CD4-positive, alpha-beta memory T cell (primary cell): ENCODE measurements around the gene COA8. TPM values are rescaled to one million over a fixed set of nuclear protein-coding genes. Genes with fewer than 3 reads are reported as not detected.

Source experiments
- CTCF ChIA-PET: fragments of 350-600 bp; sonication (Branson Sonifier 250); formaldehyde crosslinking; loops from one replicate; lab custom pipeline; 2021; ENCODE audit warnings: inconsistent platforms; ENCODE audit not compliant: partially characterized antibody; lab: Charles Lee
- POLR2A ChIA-PET: fragments of 350-600 bp; sonication (Branson Sonifier 250); formaldehyde crosslinking; loops from one replicate; lab custom pipeline; 2021; ENCODE audit not compliant: partially characterized antibody; lab: Charles Lee
- DNase-seq, 5 donors: peaks; one replicate each; pipeline versions ENCODE4 v3.0.0 to v3.0.0-alpha.2; 2020 to 2022; ENCODE audit warnings: mixed read lengths in 1 of 5
- H3K27ac ChIP-seq: one replicate; pipeline ENCODE4 v1.7.0; 2013; ENCODE audit warnings: low read depth, low read length
- H3K27me3 ChIP-seq: 2 replicates; pipeline ENCODE4 v1.7.0; 2013; ENCODE audit warnings: mild to moderate bottlenecking, low read length, moderate library complexity; ENCODE audit not compliant: insufficient read depth
- H3K36me3 ChIP-seq: 2 replicates; pipeline ENCODE4 v1.7.0; 2013; ENCODE audit warnings: mild to moderate bottlenecking, low read length, moderate library complexity; ENCODE audit not compliant: insufficient read depth
- H3K4me1 ChIP-seq: 2 replicates; pipeline ENCODE4 v1.7.0; 2013; ENCODE audit warnings: mild to moderate bottlenecking, low read length, moderate library complexity; ENCODE audit not compliant: insufficient read depth
- H3K4me3 ChIP-seq, 2 donors: one replicate each; pipeline ENCODE4 v1.7.0; 2013; ENCODE audit warnings: low read length in 2 of 2, mild to moderate bottlenecking in 1 of 2
- H3K9me3 ChIP-seq, 2 donors: one replicate each; pipeline ENCODE4 v1.7.0; 2013; ENCODE audit warnings: low read length in 2 of 2, control low read depth in 1 of 2; ENCODE audit not compliant: control insufficient read depth in 1 of 2
- H3K27ac Mint-ChIP-seq, 7 donors: one replicate each; pipeline ENCODE4 v1.8.0; 2020 to 2021; ENCODE audit warnings: mixed read lengths in 7 of 7, mild to moderate bottlenecking in 6 of 7, inconsistent platforms in 3 of 7, moderate library complexity in 3 of 7
- H3K27me3 Mint-ChIP-seq, 2 donors: one replicate each; pipeline ENCODE4 v1.8.0; 2020 to 2021; ENCODE audit warnings: mixed read lengths in 2 of 2
- H3K36me3 Mint-ChIP-seq, 2 donors: one replicate each; pipeline ENCODE4 v1.8.0; 2020 to 2021; ENCODE audit warnings: mixed read lengths in 2 of 2, inconsistent platforms in 1 of 2, mild to moderate bottlenecking in 1 of 2
- H3K4me1 Mint-ChIP-seq, 4 donors: one replicate each; pipeline ENCODE4 v1.8.0; 2020 to 2021; ENCODE audit warnings: mixed read lengths in 4 of 4, mild to moderate bottlenecking in 1 of 4
- H3K4me3 Mint-ChIP-seq, 8 donors: one replicate each; pipeline ENCODE4 v1.8.0; 2020 to 2021; ENCODE audit warnings: mixed read lengths in 8 of 8, mild to moderate bottlenecking in 7 of 8, moderate library complexity in 6 of 8, inconsistent platforms in 3 of 8
- H3K9me3 Mint-ChIP-seq, 8 donors: one replicate each; pipeline ENCODE4 v1.8.0; 2020 to 2021; ENCODE audit warnings: mixed read lengths in 8 of 8, mild to moderate bottlenecking in 5 of 8, inconsistent platforms in 3 of 8, moderate library complexity in 1 of 8
- intact Hi-C: fragments of 100-400 bp; cut with micrococcal nuclease; formaldehyde crosslinking; loops from one replicate; pipeline ENCODE4 v1.15.1; 2023
- polyA plus RNA-seq, 2 donors: library from polyadenylated mRNA; unstranded; fragments of 300-500 nt; fragmentation: Illumina TruSeq; gene quantifications; one replicate each; pipeline ENCODE4 v1.2.3, GENCODE V29; 2021
- total RNA-seq, 2 experiments: library from RNA; stranded (reverse); gene quantifications; one replicate each; pipeline ENCODE4 v1.2.3, GENCODE V29; 2021

The COA8 gene
- total and polyA plus RNA-seq, 4 experiments from 2014 or later = 26.1 to 63.9 (median 41.1) TPM

GRCh38 chr14:103528587-103529382, 34.0 kb upstream of the COA8 start, which contains the start of gene TRMT61A:
Gene TRMT61A, plus strand, starts transcription at chr14:103529196. Its CDS starts 783 bp downstream, at chr14:103529979.
- Mint-ChIP-seq H3K9me3 (no peaks in the 10 kb centered on the region), H3K36me3 (peaks cover 0 to 2% of the 10 kb centered on the region in 2 donors), H3K4me3 (peak within 1 kb of the TSS; percentile 91 to 96 (median 93)), H3K27me3 (no peaks in the 10 kb centered on the region), H3K4me1 (peaks cover 17 to 53% (median 26%) of the 10 kb centered on the region in 4 donors), H3K27ac (peak within 1 kb of the TSS; percentile 95 to 97 (median 96))
- CTCF ChIA-PET = interaction anchor here (1.4 to 2.4 kb wide), 3 partner anchors 10 to 100 kb away, joined by 3 to 12 read pairs (median 3); partner anchors contain the start of gene KLC1
- intact Hi-C loops = loop anchor here (1.0 to 2.0 kb wide), 2 partner anchors 7 to 34 kb away; partner anchors contain the start of genes BAG5 and COA8
- no peaks in the 10 kb centered on the region for H3K9me3 ChIP-seq
- DNase-seq = peak; percentile 72 to 77 (median 74)
- H3K27ac ChIP-seq = peak within 1 kb of the TSS; percentile 76
- H3K36me3 ChIP-seq = no peaks in the 10 kb centered on the region
- peaks cover 30% of the 10 kb centered on the region for H3K4me1 ChIP-seq
- H3K4me3 ChIP-seq = peak within 1 kb of the TSS; percentile 71 to 93
- POLR2A ChIA-PET = interaction anchor here (0.7 to 5.9 kb wide), 10 partner anchors 7 to 195 kb away, joined by 3 to 31 read pairs (median 5); partner anchors contain the start of genes BAG5, CKB, COA8 and EIF5
- no peaks in the 10 kb centered on the region for H3K27me3 ChIP-seq

DNA sequence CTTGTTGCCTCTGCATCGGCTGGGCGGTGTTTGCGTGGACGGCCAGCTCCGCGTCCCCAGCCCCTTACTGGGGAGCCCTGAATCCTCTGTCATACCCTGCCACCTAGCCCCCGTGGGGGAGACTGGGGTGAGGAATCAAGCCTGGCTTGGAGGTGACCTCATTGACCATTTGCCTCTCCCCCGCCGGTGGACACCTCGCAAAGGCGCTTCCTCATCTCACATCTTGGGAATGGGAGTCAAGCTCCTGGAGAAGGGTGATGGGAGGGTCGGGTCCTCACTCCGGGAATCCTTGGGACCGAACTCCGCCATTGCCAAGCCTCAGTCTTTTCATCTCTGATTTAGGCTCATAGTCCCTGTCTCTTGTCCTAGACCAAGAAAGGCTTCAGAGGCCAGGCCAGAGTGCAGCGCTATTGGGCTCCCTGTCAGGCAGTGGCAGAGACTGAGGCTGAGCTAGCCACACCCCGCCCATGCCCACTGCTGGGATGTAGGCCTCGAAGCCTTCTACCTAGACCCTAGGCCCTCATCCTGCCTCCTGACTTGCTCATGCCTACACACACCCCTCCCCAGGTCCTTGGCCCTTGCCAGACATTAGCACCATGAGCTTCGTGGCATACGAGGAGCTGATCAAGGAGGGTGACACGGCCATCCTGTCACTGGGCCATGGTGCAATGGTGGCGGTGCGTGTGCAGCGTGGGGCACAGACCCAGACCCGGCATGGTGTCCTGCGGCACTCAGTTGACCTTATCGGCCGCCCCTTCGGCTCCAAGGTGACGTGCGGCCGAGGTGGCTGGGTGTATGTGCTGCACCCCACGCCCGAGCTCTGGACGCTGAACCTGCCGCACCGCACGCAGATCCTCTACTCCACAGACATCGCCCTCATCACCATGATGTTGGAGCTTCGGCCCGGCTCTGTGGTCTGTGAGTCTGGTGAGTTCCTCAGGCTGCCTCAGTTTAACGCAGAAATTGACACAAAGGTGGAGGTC, 33.1 kb upstream of the COA8 start:
- peak overlapping the region; percentile 76 for H3K27ac ChIP-seq
- intact Hi-C loops = loop anchor here (1.0 to 2.0 kb wide), 2 partner anchors 8 to 33 kb away; partner anchors contain the start of genes BAG5 and COA8
- Mint-ChIP-seq H3K4me1 (peaks cover 17 to 47% (median 26%) of the 10 kb centered on the region in 4 donors), H3K36me3 (peaks cover 0 to 2% of the 10 kb centered on the region in 2 donors), H3K27me3 (no peaks in the 10 kb centered on the region), H3K4me3 (peak overlapping the region; percentile 91 to 96 (median 93)), H3K27ac (peak overlapping the region; percentile 92 to 97 (median 95)), H3K9me3 (no peaks in the 10 kb centered on the region)
- no peaks in the 10 kb centered on the region for H3K9me3 ChIP-seq
- H3K4me1 ChIP-seq = peaks cover 30% of the 10 kb centered on the region
- peak overlapping the region; percentile 56 to 93 for H3K4me3 ChIP-seq
- CTCF ChIA-PET = interaction anchor here (1.4 to 2.4 kb wide), 4 partner anchors 9 to 99 kb away, joined by 3 to 12 read pairs (median 6); partner anchors contain the start of gene KLC1
- POLR2A ChIA-PET = interaction anchor here (0.9 to 5.9 kb wide), 9 partner anchors 8 to 210 kb away, joined by 3 to 31 read pairs (median 5); partner anchors contain the start of genes BAG5, CKB and COA8
- DNase-seq = no peak
- H3K27me3 ChIP-seq = no peaks in the 10 kb centered on the region
- no peaks in the 10 kb centered on the region for H3K36me3 ChIP-seq

- peaks cover 15 to 47% (median 25%) of the 10 kb centered on the region in 4 donors for H3K4me1 Mint-ChIP-seq
- Histone ChIP-seq H3K27ac (no peak overlapping the region), H3K4me1 (peaks cover 30% of the 10 kb centered on the region), H3K36me3 (no peaks in the 10 kb centered on the region), H3K4me3 (no peak overlapping the region), H3K9me3 (no peaks in the 10 kb centered on the region), H3K27me3 (no peaks in the 10 kb centered on the region)
- no peak for DNase-seq
- intact Hi-C loops = no loop called here
- ChIA-PET CTCF (interaction anchor here (1.8 to 2.4 kb wide), 3 partner anchors 9 to 14 kb away, joined by 3 to 12 read pairs (median 8); no protein-coding TSS in a partner anchor), POLR2A (interaction anchor here (0.9 to 5.9 kb wide), 6 partner anchors 8 to 210 kb away, joined by 3 to 31 read pairs (median 6); partner anchors contain the start of genes BAG5, CKB and COA8)
- peaks cover 0 to 2% of the 10 kb centered on the region in 2 donors for H3K36me3 Mint-ChIP-seq
- H3K9me3 Mint-ChIP-seq = no peaks in the 10 kb centered on the region
- H3K4me3 Mint-ChIP-seq = peak overlapping the region; percentile 72 to 96 (median 92)
- H3K27me3 Mint-ChIP-seq = no peaks in the 10 kb centered on the region
- H3K27ac Mint-ChIP-seq = peak overlapping the region in 5 of 7 donors; percentile 2 to 95 (median 46)
These were observed 32.4 kb upstream of the COA8 start for GRCh38 chr14:103530390-103530789.

DNA sequence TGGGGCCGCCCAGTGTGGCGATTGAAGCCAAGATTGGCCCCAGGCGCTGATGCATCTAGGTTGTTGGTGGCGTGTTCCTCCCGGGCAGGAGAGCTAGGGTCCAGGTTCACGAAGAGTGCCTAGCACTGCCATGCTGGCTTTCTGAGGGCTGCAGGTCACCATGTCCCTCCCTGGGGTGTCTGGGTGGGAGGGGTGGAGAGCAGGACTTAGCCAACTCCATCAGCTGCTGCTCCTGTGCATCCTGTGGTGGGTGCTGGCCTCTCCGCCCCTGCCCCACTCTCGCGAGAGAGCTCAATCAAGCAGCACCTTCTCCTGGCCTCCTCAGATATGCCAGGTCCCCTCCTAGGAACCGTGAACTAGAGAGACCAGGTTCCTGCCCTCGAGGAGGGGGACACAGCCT, 31.9 kb upstream of the COA8 start:
- H3K27ac Mint-ChIP-seq = peak overlapping the region in 2 of 7 donors; percentile 47 to 95

GRCh38 chr14:103531421-103532215, 31.1 kb upstream of the COA8 start:
- peaks cover 0 to 2% of the 10 kb centered on the region in 2 donors for H3K36me3 Mint-ChIP-seq
- peak overlapping the region in 5 of 7 donors; percentile 46 to 62 (median 53) for H3K27ac Mint-ChIP-seq
- H3K36me3 ChIP-seq = no peaks in the 10 kb centered on the region
- CTCF ChIA-PET = interaction anchor here (0.7 to 2.0 kb wide), 3 partner anchors 11 to 15 kb away, joined by 3 to 8 read pairs (median 8); no protein-coding TSS in a partner anchor
- H3K9me3 ChIP-seq = no peaks in the 10 kb centered on the region
- POLR2A ChIA-PET = interaction anchor here (0.8 to 5.9 kb wide), 3 partner anchors 10 to 31 kb away, joined by 3 to 31 read pairs (median 17); partner anchors contain the start of genes BAG5, CKB and COA8
- H3K27ac ChIP-seq = no peak overlapping the region
- no peak for DNase-seq
- peaks cover 15 to 47% (median 25%) of the 10 kb centered on the region in 4 donors for H3K4me1 Mint-ChIP-seq
- no peak overlapping the region for H3K4me3 ChIP-seq
- H3K27me3 Mint-ChIP-seq = no peaks in the 10 kb centered on the region
- H3K9me3 Mint-ChIP-seq = no peaks in the 10 kb centered on the region
- peaks cover 30% of the 10 kb centered on the region for H3K4me1 ChIP-seq
- intact Hi-C loops = no loop called here
- no peaks in the 10 kb centered on the region for H3K27me3 ChIP-seq
- peak overlapping the region in 4 of 8 donors; percentile 17 to 92 (median 34) for H3K4me3 Mint-ChIP-seq

More for the DNA sequence above, 31.9 kb upstream of the COA8 start:
- CTCF ChIA-PET = interaction anchor here (0.7 to 2.0 kb wide), 3 partner anchors 10 to 15 kb away, joined by 3 to 8 read pairs (median 8); no protein-coding TSS in a partner anchor
- H3K4me1 ChIP-seq = peaks cover 30% of the 10 kb centered on the region
- no peak overlapping the region for H3K4me3 ChIP-seq
- H3K27ac ChIP-seq = no peak overlapping the region
- H3K36me3 ChIP-seq = no peaks in the 10 kb centered on the region
- peaks cover 15 to 47% (median 25%) of the 10 kb centered on the region in 4 donors for H3K4me1 Mint-ChIP-seq
- H3K27me3 Mint-ChIP-seq = no peaks in the 10 kb centered on the region
- peaks cover 0 to 2% of the 10 kb centered on the region in 2 donors for H3K36me3 Mint-ChIP-seq
- no peaks in the 10 kb centered on the region for H3K9me3 Mint-ChIP-seq
- H3K9me3 ChIP-seq = no peaks in the 10 kb centered on the region
- intact Hi-C loops = no loop called here
- H3K27me3 ChIP-seq = no peaks in the 10 kb centered on the region
- POLR2A ChIA-PET = interaction anchor here (0.9 to 5.9 kb wide), 3 partner anchors 9 to 209 kb away, joined by 3 to 31 read pairs (median 17); partner anchors contain the start of genes BAG5, CKB and COA8
- H3K4me3 Mint-ChIP-seq = peak overlapping the region in 6 of 8 donors; percentile 75 to 96 (median 92)
- no peak for DNase-seq
